DMS114 treated with DMSO at 0.1 percent for 48 hours (cell line): ENCODE data around the gene C4orf36.

Experiments used
- DNase-seq: peaks from one replicate; lab custom pipeline; 2025; ENCODE audit not compliant: unreplicated experiment; lab: John Stamatoyannopoulos, UW

The C4orf36 gene

DNA sequence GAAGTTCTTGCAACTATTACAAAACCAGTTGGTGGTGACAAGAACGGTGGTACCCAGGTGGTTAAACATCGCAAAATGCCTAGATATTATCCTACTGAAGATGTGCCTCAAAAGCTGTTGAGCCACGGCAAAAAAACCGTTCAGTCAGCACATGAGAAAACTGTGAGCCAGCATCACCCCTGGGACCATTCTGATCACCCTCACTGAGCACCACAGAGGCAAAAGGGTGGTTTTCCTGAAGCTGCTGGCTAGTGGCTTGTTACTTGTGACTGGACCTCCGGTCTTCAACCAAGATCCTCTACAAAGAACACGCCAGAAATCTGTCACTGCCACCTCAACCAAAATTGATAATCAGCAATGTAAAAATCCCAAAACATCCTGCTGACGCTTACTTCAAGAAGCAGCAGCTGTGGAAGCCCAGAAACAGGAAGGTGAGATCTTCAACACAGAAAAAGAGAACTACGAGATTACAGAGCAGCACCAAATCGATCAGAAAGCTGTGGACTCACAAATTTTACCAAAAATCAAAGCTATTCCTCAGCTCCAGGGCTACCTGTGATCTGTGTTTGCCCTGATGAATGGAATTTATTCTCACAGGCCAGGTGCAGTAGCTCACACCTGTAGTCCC is 21.7 kb downstream of the C4orf36 start:
- DNase-seq = no peak

DNA sequence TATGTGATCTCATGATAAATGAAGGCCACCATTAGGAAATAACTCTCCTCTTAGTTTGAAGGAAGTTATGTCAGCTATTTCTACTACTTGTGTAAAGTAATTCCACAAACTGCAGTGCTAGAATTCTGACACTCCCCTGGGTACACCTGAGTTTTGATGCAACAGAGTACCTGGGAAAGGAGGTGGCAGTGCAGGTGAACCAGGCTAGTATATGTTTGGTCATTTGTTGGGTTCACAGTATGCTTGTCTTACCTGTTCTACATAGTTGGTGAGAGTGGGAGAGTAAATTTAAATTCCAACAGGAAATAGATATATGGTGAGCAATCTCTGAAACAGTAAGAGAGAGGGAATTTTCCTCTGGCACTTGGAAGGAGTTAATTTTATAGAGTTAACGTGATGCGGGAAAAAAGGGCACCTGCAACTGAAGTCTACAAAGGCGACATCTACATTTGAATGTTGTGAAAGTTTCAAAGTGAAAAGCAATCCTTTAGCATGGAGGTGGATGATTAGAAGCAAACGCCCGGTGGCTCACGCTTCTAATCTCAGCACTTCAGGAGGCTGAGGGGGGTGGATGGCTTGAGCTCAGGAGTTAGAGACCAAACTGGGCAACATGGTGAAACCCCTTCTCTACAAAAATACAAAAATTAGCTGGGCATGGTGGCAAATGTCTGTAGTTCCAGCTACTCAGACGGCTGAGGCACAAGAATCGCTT is 34.7 kb downstream of the C4orf36 start:
- no peak for DNase-seq

DNA sequence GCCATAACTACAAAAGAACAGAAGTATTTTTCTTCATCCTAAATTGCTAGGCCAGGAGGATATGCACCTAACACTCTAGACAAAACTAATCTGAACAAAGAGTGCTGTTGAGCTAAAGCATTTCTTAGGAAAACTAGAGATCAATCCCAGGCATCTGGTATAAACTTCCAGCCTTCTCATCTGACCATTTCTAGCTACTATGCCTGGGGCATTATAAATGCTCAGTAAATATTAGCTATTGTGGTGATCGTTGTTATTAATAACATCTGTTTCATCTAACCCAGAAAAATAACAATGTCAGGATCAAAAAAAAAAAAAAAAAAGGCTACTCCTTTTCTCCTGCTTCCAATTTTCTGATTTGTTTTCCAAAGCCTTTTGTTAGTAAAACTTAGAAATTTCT is 35.3 kb downstream of the C4orf36 start:
- no peak for DNase-seq

DNA sequence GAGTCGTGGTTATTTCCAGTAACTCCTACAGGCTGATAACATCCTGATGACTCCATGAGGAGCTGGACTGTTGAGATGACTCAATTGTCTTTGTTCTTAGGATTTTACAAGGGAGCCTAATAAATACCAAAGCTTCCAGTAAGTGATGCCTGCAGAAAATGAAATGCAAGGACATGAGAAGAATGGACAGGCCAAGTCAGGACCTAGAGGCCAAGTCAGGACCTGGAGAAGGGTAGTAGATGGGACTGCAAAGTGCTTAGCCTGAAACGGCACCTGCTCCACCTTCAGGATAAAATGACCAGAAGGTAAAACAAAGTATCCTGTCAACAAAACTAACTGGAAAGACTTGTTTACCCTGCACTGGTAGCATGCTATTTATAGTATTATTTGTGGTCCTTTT is 36.6 kb downstream of the C4orf36 start:
- no peak for DNase-seq

DNA sequence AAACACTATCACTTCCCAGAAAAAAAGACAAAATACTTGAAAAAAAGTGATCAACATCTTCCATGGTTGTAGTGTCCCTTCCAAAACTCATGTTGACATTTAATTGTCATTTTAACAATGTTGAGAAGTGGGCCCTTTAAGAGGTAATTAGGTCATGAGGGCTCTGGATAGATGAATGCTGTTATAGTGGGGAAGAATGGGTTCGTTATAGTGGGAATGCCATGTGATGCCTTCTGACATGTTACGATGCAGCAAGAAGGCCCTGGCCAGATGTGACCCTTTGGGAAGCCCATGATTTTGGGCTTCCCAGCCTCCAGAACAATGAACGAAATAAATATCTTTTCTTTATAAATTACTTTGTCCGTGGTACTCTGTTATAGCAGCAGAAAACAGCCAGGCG is 39.0 kb downstream of the C4orf36 start:
- DNase-seq = no peak

DNA sequence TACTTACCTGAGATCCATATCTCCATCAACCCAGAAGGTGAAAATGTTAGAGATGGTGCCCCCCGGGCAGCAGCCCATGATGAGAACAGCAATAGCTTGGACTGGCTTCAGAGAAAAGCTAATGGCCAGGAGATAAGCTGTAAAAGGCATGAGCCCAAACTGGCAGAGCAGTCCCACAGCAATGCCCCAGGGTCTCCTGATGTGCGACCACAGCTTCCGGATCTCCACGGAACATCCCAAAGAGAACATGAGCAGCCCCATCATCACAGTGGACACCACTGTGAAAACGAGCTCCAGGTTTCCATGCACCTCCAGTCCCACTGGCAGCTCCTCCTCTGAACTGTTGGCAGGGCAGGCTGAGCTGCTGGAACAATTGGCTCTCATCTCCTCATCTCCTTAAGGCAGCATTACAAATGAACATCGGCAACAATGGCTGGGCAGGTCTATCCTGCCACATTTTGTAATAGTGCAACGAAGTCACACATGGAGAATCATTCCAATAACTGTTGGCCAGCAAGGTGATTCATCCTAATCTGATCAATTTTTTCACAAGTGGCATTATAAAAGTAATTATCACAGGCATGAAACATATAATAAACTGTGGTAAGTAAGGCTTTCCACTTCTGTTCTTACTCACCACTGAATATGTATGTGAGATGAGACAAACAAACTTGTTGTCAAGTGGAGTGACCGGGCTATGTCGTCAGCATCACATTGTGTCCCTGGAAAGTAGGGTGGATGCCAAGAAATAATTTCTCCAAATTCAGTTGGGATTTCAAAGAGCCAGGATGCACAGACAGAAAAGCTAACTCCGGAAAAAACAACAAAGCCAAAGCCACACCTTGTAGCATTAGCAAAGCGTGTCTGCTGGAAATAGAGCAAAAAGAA is 43.2 kb downstream of the C4orf36 start, which contains the start of gene SLC10A6:
SLC10A6 (minus strand) TSS at position 653 of the 888 bp plus-strand sequence; CDS start at position 384, 269 bp downstream.
- DNase-seq = no peak

DNA sequence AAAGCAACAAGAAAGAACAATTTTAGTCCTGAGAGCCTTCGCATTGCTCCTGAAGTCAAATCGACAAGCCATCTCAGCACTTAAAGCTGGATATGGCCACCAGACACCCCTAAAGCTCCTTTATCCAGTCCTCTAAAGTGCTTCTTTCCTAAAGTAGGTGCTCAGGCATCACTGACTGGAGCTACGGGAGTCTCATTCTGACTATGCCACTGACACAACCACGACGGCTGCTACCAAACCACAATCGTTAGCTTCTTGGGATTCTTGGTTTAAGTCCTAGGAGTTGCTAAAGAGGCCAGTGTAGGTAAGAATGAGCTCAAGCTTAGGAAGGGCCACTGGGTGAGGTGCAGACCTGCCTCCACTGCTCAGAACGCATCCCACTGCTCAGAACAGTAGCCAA is 44.1 kb downstream of the C4orf36 start:
- DNase-seq = no peak

DNA sequence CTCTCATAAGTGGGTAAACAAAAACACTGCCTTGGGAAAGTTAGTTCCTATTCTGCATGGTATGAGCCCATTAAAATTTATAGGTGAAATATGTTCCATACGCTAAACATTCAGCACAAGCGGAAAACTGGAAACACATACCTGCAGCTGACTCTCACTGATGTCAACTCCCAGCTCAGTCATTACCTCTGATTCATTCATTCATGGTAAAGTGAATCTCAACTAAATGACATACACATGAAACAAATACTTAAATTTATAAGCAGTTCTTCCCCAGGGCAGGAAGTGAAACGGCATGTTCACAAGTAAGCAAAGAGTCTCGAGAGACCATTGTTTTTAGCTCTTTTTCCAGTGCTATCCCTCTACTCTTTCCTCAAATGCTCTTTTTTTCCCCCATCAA is 44.7 kb downstream of the C4orf36 start:
- no peak for DNase-seq

DNA sequence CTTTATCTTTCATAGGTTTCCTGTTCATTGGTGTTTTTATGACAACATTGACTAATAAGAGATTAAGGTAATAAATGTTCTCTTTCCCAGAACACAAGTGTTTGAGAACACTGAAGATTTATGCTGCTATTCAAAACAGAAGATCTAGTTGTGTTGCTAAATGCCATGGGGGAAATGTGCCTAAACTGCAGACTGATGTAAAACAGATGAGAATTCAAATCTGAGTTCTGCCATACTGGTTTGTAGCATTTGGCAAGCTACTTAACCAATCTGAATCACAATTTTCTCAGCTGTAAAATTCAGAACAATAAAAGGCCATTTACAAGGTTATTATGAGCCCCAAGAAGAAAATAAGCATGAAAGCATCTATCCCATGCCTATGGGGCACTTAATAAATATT is 45.3 kb downstream of the C4orf36 start:
- no peak for DNase-seq

DNA sequence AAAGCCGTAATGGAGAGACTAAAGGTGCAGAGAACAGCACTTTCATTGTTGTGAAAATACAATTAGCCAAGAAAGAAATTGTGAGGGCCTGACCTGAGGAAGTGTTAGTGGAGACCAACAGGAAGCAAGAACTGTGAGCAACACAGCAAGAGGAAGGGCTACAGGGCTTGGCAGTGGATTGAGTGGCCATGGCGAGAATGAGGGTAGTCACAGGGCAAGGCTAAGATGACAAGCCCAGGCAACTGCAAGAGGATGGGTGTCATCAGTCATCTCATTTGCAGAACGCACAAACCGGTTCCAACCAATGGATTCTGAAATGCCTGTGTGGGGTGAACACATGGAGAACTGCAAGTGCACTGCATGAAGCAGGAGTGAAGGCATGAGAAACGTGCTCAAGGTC is 46.6 kb downstream of the C4orf36 start:
- DNase-seq = no peak

DNA sequence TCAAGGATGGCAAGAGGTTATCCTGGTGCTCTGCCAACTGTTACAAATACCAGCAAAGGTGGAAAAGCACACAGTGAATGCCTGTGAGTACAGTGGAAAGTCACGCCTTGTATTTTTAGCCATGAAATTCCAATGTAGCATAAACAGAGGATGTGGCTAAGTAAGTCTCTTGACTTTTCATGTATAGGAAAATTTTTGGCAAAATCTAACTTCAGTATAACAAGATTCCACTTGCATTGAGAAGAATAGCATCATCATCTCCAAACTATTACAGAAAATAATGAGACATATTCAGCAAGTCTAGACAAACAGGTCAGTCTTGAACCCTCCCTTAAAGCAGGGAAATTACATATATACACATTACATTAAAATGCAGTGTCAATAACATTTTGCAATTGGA is 50.9 kb downstream of the C4orf36 start:
- no peak for DNase-seq

DNA sequence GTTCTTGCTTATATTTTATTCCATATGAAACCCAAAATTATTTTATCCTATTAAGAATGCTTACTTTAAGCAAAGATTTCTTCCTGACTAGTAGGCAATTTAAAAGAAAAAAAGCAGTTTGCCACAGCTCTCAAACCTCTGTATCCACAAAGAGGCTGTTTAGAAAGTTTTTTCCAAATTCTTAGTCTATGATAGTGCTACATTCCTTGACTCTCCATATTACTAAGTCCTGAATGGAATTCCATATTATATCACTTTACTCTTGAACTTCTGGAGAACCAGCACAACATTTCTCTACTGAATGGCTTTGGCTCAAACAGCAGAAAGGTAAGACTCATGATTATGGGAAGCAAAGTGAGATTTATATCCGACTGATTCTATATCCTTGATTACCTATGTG is 51.4 kb downstream of the C4orf36 start:
- no peak for DNase-seq

DNA sequence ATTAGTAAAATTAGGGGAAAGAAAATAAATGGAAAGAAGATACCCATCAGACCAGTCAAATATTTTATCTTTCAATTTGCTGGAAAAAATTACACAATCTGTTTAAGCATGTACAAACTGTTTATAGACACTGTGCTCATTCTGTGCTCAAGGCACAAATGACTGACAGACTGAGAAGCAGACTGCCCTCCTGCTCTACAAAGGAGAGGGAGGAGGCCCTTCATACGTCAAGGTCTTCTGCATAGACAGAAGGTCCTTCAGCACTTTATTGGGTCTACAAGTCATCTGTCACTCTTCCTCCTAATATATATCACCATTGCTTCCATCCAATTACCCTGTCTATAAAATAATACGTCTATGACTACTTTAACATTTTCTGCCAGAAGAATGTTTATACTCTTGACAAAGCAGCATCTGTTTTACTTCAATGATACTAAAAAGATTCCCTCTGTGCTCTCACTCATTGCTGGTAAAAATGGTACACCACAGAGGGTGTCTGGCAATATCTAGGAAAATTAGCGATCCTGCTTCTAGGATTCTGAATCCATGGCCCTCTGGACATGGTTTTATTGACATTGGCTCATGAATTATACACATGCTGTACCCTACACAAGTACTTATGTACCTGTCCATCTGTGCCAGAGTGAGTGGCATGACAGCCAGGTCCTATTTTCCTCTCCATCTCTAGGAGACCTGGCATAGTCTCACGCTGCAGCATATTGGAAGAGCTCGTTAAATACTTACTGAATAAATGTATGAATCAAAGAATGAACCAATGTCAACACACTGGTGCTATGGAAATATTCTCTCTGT is 54.3 kb downstream of the C4orf36 start:
- DNase-seq = no peak

DNA sequence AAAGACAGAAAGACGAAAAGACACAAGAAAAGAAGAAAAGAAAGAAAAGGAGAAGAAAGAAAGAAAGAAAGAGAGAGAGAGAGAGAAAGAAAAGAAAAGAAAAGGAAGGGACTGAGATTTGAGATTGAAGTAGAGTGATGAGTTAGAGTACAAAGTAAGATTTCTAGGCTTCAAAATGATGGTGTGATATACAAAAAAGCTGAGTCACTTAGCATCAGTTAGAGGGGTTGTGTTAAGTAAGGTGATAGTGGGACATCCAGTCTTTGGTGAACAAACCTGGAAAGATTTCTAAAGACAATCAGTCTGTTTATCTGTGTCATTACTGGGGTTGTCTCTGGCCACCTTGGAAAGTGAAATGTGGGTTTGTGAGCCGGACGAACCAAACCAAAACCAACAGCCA is 56.5 kb downstream of the C4orf36 start:
- DNase-seq = no peak

DNA sequence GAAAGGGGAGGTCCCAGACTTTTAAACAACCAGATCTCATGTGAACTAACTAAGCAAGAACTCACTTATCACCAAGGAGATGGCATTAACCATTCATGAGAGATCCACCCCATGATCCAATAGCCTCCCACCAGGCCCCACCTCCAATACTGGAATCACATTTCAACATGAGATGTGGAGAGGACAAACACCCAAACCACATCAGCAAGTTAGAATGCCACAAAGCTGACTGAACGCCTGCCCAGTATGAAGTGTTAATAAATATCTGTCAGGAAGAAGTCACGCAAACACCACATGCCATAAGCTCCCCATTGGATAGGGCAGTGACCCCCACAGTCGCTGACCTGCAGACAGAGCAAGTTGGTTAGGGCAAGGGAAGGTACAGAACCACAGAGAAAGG is 57.3 kb downstream of the C4orf36 start:
- DNase-seq = no peak

DNA sequence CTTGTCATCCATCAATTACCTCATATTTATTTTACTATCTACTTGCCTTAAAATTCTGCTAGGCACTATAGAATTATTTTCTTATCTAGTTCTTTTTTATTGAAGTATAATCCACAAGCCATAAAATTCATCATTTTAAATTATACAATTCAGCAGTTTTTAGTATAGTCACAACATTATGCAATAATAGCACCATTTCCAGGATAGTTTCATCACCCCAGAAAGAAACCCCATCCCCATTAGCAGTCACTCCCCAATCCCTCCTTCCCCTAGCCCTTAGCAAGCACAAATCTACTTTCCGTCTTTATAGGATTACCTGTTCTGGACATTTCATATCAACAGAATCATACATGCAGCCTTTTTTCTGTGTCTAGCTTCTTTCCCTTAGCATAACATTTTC is 58.6 kb downstream of the C4orf36 start:
- no peak for DNase-seq

DNA sequence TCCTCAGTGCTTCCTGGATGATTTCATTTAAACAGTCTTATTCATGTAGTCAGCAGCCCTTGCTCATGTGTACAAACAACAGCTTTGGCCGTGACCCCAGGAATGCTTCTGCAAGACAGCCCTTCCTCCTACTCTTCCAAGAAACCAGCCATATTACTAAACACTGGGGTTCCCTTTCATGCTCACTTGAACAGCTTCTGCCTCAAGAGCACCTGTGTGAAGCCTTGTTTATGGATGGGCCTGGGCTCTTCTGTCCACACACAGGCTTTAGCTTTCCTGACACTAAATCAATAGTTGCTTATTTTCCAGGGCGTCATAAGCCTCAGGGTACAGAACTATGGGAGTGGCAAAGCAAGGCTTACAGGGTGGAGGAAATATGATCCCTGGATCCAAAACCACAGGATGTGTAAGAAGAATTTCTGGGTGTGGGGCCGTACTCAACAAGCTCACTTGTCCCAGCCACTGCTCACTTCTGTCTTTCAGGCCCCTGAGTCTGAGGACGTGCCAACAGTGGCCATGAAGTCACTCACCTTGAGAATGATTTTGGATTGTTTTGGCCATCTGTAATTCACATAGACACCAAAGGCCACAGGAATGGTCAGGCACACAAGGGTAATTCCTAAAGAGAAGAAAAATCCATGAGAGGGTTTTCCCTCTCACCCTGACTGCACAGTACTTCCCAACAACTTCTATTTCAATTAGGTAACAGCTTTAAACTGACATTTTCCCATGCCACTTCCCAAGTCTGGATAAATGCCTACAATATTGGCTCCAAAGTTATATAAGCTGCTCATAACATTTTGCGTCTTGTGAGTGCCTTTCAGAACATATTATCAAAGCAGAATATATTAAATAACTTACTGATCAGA is 60.7 kb downstream of the C4orf36 start:
- no peak for DNase-seq
